ENCODE measurements around the gene TRABD.
"Not testable (repeated sequence)": the region's sequence is repeated elsewhere in the genome, so short reads cannot be mapped to it uniquely, and the experiment has no call there.

The TRABD gene

GRCh38 chr22:50189849-50190181 is 4.1 kb downstream of the TRABD start:
- no peak for DNase-seq

GRCh38 chr22:50190182-50190940 is 4.6 kb downstream of the TRABD start:
- peak; percentile 70 to 73 for DNase-seq

- DNase-seq = peak; percentile 62 to 67
Measured at GRCh38 chr22:50190941-50191741, 5.4 kb downstream of the TRABD start.

- peak; percentile 32 to 50 for DNase-seq
Measured at GRCh38 chr22:50192436-50193204, 6.9 kb downstream of the TRABD start.

GRCh38 chr22:50193621-50194020 is 7.9 kb downstream of the TRABD start:
- no peak for DNase-seq

- DNase-seq = no peak
Measured at GRCh38 chr22:50194037-50194805, 8.5 kb downstream of the TRABD start.

- no peak for DNase-seq
Measured at GRCh38 chr22:50196256-50196655, 10.5 kb downstream of the TRABD start.

GRCh38 chr22:50197000-50197800 is 11.5 kb downstream of the TRABD start:
- DNase-seq = no peak

GRCh38 chr22:50197856-50198623 is 12.3 kb downstream of the TRABD start:
- DNase-seq = no peak

GRCh38 chr22:50198624-50199017 is 12.9 kb downstream of the TRABD start:
- no peak for DNase-seq

- DNase-seq = no peak
Measured at GRCh38 chr22:50199251-50199721, 13.6 kb downstream of the TRABD start.

- DNase-seq = no peak
Measured at GRCh38 chr22:50199829-50200460, 14.2 kb downstream of the TRABD start.

- peak; percentile 86 to 92 for DNase-seq
Measured at GRCh38 chr22:50200461-50201190, 14.9 kb downstream of the TRABD start, which contains the start of gene SELENOO. Gene SELENOO, plus strand, starts transcription at chr22:50201011. Its CDS starts 26 bp downstream, at chr22:50201037.

- no peak for DNase-seq
Measured at GRCh38 chr22:50201191-50202129, 15.7 kb downstream of the TRABD start.

- no peak for DNase-seq
Measured at GRCh38 chr22:50202130-50202666, 16.5 kb downstream of the TRABD start.

GRCh38 chr22:50203288-50203687 is 17.6 kb downstream of the TRABD start:
- no peak for DNase-seq

GRCh38 chr22:50204571-50204970 is 18.9 kb downstream of the TRABD start:
- DNase-seq = no peak

- DNase-seq = not testable (repeated sequence)
Measured at GRCh38 chr22:50204998-50205397, 19.3 kb downstream of the TRABD start.
